Posterior vena cava (tissue), 2 donors: ENCODE results near the gene RELA. TPM values are rescaled to one million over a fixed set of nuclear protein-coding genes. Genes with fewer than 3 reads are reported as not detected.

Source experiments
- DNase-seq: peaks from one replicate; pipeline ENCODE4 v3.0.0-alpha.2; 2020; ENCODE audit warnings: low spot score
- intact Hi-C, 2 donors: fragments of 100-400 bp; cut with DNase I; formaldehyde crosslinking; loops; one replicate each; pipeline versions ENCODE4 v1.14.1 to v1.14.2; 2022 to 2023
- total RNA-seq, 2 donors: library from RNA; stranded (reverse); fragmentation: NEBNext Ultra II Directional; extraction: Animal tissue kit (Norgen Biotek cat#: 25700); gene quantifications; one replicate each; pipeline ENCODE4 v1.2.1, GENCODE V29; 2021
- donor health status: DM: yes; HTN: yes; CAD: no.
- donor health status: DM: yes; HTN: yes; CAD: no.

The RELA gene
- total RNA-seq, 2 donors from 2014 or later = 57.6 to 80.8 TPM

DNA sequence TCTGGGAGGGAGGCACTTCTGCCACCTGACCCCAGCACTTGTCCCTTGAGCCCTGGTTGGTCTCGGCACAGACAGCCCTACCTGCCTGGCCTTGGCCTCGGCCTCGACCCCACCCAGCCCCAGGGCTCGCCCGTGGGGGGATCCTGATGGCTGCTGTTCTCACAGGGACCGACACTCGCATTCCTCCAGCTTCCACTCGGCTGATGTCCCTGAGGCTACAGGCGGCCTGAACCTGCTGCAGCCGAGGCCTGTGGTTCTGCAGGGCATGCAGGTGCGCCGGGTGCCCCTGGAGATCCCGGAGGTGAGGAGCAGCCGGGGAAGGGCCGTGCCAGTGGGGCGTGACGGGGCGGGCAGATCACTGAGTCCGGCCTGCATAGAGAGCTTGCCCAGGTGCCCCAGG lies 42.0 kb downstream of the RELA start:
- intact Hi-C loops = no loop called here
- no peak for DNase-seq

DNA sequence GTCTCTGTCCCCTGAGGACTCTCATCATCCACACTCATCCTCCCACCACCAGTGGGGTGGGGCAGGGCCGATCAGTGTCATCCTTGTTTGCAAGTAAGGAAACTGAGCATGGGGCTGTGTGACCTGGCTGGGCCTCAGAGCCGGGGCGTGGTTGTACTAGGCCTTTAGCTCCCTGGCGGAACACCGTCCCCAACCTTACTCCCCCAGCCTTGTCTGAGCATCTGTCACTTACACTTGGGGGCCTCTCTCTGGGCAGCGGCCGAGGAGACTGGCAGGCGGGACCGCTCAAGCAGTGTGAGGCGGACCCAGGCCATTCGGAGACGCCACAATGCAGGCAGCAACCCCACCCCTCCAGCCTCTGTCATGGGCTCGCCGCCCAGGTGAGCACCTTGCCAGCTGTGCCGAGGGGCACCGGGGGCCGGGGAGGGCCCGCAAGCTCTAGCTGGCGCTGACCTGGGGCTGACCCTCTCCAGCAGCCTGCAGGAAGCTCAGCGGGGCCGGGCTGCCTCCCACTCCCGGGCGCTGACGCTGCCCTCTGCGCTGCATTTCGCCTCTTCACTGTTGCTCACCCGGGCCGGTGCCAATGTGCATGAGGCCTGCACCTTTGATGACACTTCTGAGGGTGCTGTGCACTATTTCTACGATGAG lies 43.3 kb downstream of the RELA start:
- DNase-seq = no peak

DNA sequence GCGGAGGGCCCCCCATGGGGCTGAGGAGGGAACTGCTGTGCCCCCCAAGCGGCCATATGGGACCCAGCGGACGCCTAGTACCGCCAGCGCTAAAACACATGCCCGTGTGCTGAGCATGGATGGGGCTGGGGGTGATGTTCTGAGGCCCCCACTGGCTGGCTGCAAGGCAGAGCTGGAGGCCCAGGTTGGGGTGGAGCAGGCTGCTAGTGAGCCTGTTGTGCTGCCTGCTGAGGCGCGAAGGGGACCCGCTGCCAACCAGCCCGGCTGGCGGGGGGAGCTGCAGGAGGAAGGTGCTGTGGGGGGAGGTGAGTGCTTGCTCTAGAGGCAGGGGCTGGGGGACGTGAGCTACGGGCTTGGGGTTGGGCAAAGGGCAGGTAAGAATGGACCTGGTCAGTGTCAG lies 44.0 kb downstream of the RELA start:
- DNase-seq = no peak
- intact Hi-C loops = no loop called here

More for the DNA sequence above, 43.3 kb downstream of the RELA start:
- intact Hi-C loops = no loop called here

DNA sequence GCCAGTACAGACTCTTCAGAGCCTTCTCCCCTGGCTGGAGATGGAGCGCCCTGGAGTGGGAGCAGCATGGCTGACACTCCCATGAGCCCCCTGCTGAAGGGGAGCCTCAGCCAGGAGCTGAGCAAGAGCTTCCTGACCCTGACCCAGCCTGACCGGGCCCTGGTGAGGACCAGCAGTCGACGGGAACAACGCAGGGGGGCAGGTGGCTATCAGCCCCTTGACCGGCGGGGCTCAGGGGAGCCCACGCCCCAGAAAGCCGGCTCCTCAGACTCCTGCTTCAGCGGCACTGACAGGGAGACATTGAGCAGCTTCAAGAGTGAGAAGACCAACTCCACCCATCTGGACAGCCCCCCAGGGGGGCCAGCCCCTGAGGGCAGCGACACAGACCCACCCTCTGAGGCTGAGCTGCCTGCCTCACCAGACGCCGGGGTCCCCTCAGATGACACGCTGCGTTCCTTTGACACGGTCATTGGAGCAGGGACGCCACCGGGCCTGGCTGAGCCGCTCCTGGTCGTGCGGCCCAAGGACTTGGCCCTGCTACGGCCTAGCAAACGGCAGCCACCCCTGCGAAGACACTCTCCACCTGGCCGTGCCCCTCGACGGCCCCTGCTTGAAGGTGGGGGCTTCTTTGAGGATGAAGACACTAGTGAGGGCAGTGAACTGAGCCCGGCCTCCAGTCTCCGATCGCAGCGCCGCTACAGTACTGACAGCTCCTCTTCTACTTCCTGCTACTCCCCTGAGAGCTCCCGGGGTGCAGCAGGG lies 44.5 kb downstream of the RELA start:
- intact Hi-C loops = loop anchor here in 1 of 2 donors (1.0 kb wide), 1 partner anchor 103 kb away; no protein-coding TSS in a partner anchor
- DNase-seq = no peak

DNA sequence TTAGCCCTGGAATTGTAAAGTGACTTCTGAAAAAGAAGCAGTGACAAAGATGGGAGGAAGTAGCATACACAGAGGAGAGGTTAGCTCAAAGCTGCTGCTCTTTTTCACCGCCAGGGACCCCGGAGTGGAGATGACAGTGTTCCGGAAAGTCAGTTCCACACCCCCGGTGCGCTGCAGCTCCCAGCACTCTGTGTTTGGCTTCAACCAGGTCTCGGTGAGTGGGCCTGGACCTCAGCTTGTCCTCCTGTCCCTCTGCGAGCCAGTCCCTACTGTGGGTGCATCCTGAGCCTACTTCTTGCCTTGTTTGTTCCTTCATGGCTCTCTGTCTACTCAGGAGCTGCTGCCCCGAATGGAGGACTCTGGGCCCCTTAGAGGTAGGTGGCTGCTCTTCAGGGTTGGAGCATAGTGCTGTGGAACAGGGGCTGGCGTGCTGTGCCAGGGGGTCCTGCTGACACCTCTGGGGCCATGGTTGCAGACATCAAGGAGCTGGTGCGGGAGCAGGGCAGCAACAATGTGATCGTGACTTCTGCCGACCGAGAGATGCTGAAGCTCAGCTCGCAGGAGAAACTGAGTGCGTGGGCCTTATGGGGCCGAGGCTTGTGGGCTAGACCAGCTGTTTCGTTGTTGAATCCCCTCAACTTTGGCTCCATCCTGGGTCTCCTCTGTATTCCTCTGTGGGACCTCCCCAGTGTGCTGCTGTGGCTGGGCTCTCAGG lies 45.4 kb downstream of the RELA start:
- intact Hi-C loops = loop anchor here in 1 of 2 donors (1.0 kb wide), 1 partner anchor 104 kb away; no protein-coding TSS in a partner anchor
- DNase-seq = no peak

DNA sequence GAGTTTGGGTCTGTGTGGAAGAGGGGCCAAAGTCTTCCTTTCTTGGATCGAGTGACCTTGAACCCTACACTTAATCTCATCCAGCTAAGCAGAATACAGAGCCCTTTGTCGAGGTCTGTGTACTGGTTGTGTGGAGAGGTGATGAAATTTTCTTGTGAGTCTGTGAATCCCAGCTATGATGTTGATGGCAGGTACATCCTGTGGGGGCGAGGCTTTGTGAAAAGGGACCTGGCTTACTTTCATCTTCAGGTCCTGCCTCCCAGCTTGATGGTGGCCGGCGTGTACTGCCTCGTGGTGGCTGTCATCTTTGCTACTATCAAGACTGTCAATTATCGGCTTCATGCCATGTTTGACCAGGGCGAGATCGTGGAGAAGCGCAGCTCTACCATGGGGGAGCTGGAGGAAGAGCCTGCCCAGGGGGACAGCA lies 46.1 kb downstream of the RELA start:
- DNase-seq = no peak
- intact Hi-C loops = loop anchor here in 1 of 2 donors (1.0 kb wide), 1 partner anchor 105 kb away; no protein-coding TSS in a partner anchor

DNA sequence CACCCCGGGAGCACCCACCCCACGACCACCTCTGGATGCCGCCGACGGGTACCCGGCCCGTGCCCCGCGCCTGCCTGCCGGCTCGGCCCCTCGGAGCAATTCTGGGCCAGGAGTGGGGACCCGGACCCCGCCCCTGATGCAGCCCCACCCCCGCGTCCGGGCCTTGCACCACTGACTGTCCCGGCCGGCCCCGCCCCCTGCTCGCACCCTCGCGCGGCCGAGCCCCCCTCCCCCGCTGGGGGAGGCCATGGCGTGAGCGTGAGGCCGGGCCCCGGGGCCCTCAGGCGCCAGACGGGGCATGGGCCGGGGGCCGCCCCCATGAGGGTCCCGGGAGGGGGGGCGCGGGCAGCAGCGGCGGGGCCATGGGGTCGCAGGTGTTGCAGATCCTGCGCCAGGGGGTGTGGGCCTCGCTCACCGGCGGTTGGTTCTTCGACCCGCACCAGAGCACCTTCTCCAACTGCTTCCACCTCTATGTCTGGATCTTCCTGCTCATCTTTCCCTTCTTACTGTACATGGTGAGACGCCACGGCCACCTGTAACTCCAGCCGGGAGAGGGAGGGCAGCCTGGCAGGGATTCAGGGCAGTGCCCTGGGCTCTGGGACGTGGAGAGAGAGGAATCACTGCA lies 46.7 kb downstream of the RELA start:
- intact Hi-C loops = loop anchor here in 1 of 2 donors (2.0 kb wide), 1 partner anchor 37 kb away; no protein-coding TSS in a partner anchor
- DNase-seq = no peak

DNA sequence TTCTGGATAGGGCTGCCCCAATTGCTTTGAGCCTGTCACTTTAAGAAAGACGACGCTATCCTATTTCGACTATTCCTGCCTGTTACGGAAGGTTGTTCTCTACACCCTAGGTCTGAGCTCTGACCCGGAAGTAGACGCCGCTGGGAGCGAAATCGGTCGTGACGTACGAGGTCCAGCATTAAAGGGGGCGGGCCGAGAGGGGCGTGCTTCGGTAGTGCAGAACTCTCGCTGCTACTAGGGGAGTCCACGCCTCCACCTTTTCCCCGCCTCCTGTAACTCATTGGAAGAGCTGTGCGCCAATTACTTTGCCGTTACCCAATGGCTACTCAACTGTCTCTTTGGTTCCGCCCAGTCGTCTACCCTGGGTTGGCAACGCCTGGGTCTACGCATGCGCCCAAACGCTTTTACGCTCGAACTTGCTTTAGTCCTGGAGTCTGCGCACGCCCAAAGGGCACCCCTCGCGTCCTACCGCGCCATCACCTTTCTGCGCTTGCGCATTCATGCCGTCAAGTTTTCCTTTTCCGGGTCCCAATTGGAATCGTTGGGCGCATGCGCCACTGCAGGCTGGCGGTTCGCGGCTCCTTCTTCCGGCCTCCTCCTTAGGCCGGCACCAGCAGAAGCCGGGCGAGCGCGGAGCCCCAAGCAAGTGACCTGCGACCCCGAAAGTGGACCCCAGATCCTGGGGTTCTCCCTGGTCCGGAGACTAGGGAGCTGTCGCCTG lies 47.3 kb downstream of the RELA start, which contains the start of gene PCNX3:
PCNX3 (plus strand) TSS at position 548 of the 721 bp plus-strand sequence. CDS start 536 bp downstream, outside the sequence.
- intact Hi-C loops = loop anchor here in 1 of 2 donors (2.0 kb wide), 1 partner anchor 37 kb away; no protein-coding TSS in a partner anchor

DNA sequence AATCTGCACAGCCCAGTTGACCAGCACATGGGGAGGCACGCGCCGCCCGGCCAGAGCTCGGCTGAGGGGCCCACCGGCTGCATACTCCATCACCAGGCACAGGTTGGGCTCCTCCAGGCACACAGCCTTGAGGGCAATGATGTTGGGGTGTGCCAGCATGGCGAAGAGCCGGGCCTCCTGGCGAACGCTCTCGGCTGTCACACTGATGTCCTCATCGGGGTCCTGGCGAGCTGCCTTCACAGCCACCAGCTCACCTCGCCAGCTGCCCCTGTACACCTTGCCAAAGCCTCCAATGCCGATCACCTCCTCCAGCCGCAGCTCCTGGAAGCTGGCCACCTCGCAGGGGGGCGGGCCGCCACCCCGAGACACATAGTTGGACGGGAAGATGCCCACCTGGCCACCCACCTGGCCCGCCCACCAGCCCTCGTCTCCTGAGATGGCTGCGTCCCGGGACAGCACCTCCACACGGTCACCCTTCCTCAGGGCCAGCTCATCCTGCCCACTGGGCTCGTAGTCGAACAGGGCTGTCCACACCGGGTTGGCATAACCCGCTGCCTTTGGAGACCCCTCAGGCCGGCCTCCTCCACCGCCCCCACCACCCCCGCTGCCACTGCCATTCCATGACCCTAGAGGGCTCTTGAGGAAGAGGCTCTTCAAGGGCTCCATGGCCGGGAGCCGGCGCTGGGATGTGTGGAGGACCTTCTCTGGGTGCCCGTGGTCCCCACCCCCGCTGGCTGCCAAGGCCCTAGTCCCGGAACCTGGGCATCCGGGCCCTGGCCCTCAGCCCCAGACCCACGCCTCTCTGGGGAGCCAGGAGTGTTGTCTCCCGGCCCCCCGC lies 49.4 kb downstream of the RELA start:
- intact Hi-C loops = loop anchor here in 1 of 2 donors (5.0 kb wide), 1 partner anchor 36 kb away; the partner anchor contains the start of gene EHBP1L1
- DNase-seq = no peak

More for the DNA sequence above, 47.3 kb downstream of the RELA start, which contains the start of gene PCNX3:
- peak; percentile 100 for DNase-seq

DNA sequence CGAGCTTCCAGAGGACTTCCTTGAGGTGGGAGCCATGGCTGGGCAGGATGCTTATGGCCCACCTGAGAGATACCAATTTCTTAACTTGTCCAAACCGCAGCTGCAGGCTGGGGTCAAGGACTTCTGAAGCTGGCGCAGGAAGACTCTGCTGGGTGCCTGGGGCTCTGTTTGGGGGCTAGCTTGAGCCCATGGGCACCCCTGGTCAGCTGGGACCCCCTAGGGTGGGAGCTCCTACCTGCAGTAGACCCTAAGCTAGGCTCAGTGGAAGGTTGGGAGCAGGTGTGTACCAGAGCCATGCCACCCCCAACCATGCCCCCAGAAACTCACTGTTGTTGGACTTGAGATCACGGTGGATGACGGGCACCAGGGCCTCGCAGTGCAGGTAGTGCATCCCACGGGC lies 50.0 kb downstream of the RELA start:
- intact Hi-C loops = loop anchor here in 1 of 2 donors (5.0 kb wide), 1 partner anchor 35 kb away; the partner anchor contains the start of gene EHBP1L1
- DNase-seq = no peak

DNA sequence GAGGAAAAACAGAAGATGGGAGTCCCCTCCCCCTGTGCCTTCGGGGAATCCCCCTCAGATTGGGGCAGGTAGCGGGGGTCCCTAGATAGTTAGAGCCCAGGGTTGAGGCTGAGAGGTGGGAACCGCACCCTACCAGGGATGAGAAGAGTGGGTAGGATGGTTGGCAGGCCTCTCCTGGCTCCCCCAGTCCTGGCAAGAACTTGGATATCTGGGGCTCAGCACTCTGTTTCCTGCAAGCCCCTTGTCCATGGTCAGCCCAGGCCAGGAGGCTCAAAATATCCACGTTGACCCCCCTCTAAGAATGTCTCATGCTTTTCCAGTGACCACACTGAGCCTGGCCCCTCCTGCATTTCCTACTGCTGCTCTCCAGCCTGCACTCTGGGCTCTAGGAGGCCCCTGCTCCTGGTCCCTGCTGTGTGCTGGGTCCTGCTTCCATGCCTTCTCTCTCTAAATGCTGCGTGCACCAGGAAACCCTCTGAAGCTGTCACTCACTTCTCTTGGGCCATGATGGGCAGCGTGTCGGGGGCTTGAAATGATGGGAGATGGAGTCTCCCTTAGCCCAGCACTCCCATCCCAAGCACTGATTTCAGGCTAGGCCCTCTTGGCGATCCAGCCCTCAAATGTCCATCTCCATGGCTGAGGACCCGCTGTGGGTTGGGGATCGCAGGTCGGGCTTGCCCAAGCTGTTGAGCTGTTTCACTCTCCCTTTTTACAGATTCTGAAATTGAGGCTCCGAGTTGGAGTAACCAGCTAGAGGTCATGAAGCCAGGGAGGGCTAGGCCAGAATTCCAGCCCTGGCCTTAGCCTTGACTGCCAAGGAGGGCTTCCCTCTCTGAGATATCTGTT lies 50.7 kb downstream of the RELA start:
- intact Hi-C loops = loop anchor here in 1 of 2 donors (5.0 kb wide), 1 partner anchor 35 kb away; the partner anchor contains the start of gene EHBP1L1
- DNase-seq = no peak

DNA sequence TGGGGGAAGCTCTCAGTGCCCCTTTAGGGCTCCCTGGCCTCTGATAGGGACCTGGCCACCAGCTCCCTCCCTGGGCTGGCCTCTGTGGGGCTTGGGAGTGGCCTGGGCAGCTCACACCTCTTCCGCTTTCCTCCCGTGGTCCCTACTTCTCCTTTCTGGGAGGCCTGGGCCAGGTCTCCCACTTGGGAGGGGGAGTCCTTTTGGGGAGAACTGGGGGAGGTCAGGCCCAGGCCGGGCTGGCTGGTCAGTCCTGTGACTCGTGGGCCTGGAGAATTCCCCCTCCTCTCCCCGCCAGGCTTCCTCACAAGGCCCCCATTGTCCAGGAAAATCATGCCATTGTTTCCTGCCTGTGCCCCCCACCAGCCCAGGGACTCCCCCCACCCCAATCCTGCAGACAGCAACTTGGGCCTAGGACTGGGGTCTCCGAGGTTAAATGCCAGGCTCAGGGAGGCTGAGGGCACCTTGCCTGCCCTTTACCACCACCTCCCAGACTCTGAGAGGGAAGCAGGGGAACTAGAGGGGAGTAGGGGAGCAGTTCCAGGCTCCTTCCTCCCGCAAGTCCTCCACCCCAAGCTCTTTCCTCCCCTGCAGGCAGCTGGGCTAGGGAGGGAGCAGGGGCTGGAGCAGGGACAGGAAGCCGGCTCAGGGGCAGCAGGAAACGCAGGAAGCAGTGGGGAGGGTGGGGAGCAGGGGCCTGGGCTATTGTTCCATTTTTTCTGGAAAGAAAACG lies 51.5 kb downstream of the RELA start:
- intact Hi-C loops = loop anchor here in 1 of 2 donors (5.0 kb wide), 1 partner anchor 34 kb away; the partner anchor contains the start of gene EHBP1L1
- peak; percentile 88 for DNase-seq

DNA sequence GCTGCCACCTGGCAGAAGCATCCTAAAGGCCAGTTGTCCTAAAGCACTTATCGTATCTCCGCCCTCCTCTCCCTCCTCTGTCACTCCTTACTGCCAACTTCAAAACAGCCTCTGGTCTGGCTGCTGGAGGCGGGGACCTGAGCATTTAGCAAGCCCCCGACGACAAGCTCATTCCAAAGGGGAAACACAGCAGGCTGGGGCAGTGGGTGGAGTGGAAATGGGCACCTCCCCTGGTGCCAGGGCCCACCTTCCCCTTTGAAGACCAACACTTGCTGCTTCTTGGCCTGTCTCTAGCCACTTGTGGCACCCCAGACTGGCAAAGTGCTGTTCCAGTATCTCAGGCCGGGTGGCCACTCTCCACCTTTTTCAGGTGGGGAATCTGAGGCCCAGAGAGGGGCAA lies 52.3 kb downstream of the RELA start:
- intact Hi-C loops = loop anchor here in 1 of 2 donors (5.0 kb wide), 1 partner anchor 33 kb away; the partner anchor contains the start of gene EHBP1L1

DNA sequence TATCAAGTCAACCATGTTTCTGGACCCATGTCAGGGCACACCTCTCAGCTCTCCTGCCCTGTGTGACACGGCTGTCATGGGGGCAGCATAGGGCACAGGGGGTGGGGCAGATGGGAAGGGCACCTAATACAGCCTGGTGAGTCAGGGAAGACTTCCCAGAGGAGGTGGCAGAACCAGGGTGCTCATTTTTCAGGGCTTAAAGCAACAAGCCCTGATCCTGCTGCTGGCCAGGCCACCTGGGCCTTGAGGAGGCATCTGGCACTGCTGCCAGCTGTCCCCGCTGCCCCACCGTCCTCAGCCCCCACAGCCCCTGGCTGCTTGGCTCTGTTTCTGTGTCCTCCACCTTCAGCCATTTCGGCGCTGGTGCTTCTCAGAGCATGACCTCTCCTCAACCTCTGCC lies 53.1 kb downstream of the RELA start:
- intact Hi-C loops = loop anchor here in 1 of 2 donors (5.0 kb wide), 1 partner anchor 32 kb away; the partner anchor contains the start of gene EHBP1L1
- DNase-seq = no peak

More for the DNA sequence above, 52.3 kb downstream of the RELA start:
- DNase-seq = no peak

DNA sequence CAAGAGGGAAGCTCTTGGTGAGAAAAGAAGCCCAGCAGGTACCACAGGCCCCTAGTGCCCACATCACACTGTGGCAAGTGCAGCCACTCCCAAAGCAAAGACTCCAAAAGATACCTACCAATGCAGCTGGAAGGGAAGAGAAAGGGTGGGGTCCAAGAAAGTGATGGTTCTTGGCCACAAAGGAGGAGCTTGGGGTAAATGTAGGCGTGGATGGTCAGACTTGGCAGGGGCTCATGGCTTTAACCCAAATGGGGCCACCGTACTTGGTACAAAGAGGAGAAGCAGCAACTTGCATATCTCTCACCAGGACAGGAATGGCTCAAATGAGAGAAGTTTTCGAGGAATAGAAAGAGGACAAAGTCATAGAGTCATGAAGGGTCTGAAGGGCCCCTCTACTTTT lies 53.5 kb downstream of the RELA start:
- DNase-seq = no peak
- intact Hi-C loops = no loop called here
